GM12878 (cell line): ENCODE measurements around the gene LRRC26. TPM values are rescaled to one million over a fixed set of nuclear protein-coding genes. Genes with fewer than 3 reads are reported as not detected.

Experiments used
- ATAC-seq: fragments of 200-7000 bp; cut with Tn5 transposase; 3 replicates; pipeline ENCODE4 v1.9.1; 2020; ENCODE audit warnings: mild to moderate bottlenecking, moderate library complexity
- BruUV-seq: library from RNA; stranded (reverse); fragments of 400-500 nt; replicated peaks from 2 replicates; lab custom pipeline; 2021; lab: Mats Ljungman, UMichigan
- CTCF ChIA-PET: fragments of 300-600 bp; sonication (Branson Sonifier 250); formaldehyde crosslinking; extraction: SDS; loops from one replicate; lab custom pipeline; 2021; ENCODE audit warnings: inconsistent platforms; lab: Yijun Ruan, JAX
- POLR2A ChIA-PET: fragments of 350-600 bp; formaldehyde crosslinking; extraction: SDS; loops from one replicate; lab custom pipeline; 2021; ENCODE audit warnings: inconsistent platforms; lab: Charles Lee
- RAD21 ChIA-PET: fragments of 300-600 bp; sonication (Branson Sonifier 250); formaldehyde crosslinking; loops from one replicate; lab custom pipeline; 2023; ENCODE audit warnings: antibody characterized with exemption; ENCODE audit not compliant: unreplicated experiment; lab: Charles Lee
- SMC1A ChIA-PET: fragments of 300-600 bp; sonication (Branson Sonifier 250); formaldehyde crosslinking; loops from one replicate; lab custom pipeline; 2023; ENCODE audit not compliant: unreplicated experiment, uncharacterized antibody; lab: Charles Lee
- DNase-seq: peaks from one replicate; pipeline ENCODE4 v3.0.0-alpha.2; 2011; ENCODE audit warnings: low read depth, low spot score
- FAIRE-seq: peaks from 3 replicates; lab custom pipeline; 2011; peaks lifted over from hg19 to GRCh38; lab: Jason Lieb, UNC
- H2AFZ ChIP-seq: 2 replicates; pipeline ENCODE4 v1.6.0; 2011; ENCODE audit warnings: low read depth, low read length, control low read depth; ENCODE audit not compliant: control insufficient read depth
- H3K27ac ChIP-seq: 2 replicates; pipeline ENCODE4 v1.5.1; 2011; ENCODE audit warnings: control low read depth; ENCODE audit not compliant: control insufficient read depth, insufficient read depth
- H3K27me3 ChIP-seq, 2 experiments: replicated peaks in 1 of 2; 2 replicates each; pipeline versions ENCODE4 v1.6.0 to v1.6.1; 2011; ENCODE audit warnings: low read length in 1 of 2; ENCODE audit not compliant: control insufficient read depth in 2 of 2, insufficient read depth in 2 of 2
- H3K36me3 ChIP-seq, 2 experiments: 2 replicates each; pipeline ENCODE4 v1.5.1; 2011; ENCODE audit warnings: low read length in 1 of 2; ENCODE audit not compliant: control insufficient read depth in 2 of 2, insufficient read depth in 2 of 2
- H3K4me1 ChIP-seq: 2 replicates; pipeline ENCODE4 v1.6.1; 2011; ENCODE audit warnings: mild to moderate bottlenecking, low read length, moderate library complexity, mixed read lengths; ENCODE audit not compliant: control insufficient read depth, insufficient read depth
- H3K4me2 ChIP-seq: 2 replicates; pipeline ENCODE4 v1.6.0; 2011; ENCODE audit warnings: control low read depth; ENCODE audit not compliant: control insufficient read depth, insufficient read depth
- H3K4me3 ChIP-seq: fragments of 200-600 bp; sonication (generic); 2 replicates; pipeline ENCODE4 v1.5.1; 2016
- H3K79me2 ChIP-seq: 2 replicates; pipeline ENCODE4 v1.6.0; 2011; ENCODE audit warnings: low read length; ENCODE audit not compliant: control insufficient read depth, insufficient read depth
- H3K9ac ChIP-seq: 2 replicates; pipeline ENCODE4 v1.8.0; 2011; ENCODE audit warnings: low read length, control low read depth, mixed read lengths; ENCODE audit not compliant: control insufficient read depth, insufficient read depth
- H3K9me3 ChIP-seq: replicated peaks from 3 replicates; pipeline ENCODE4 v1.5.1; 2011; ENCODE audit warnings: mild to moderate bottlenecking, low read length; ENCODE audit not compliant: control insufficient read depth, insufficient read depth
- H4K20me1 ChIP-seq: 2 replicates; pipeline ENCODE4 v1.6.0; 2011; ENCODE audit not compliant: control insufficient read depth, insufficient read depth
- ATF7 ChIP-seq: fragments of 450-650 bp; IDR thresholded peaks from 2 replicates; pipeline ENCODE4 v1.6.1; 2016; ENCODE audit warnings: low read depth, mild to moderate bottlenecking
- BACH1 ChIP-seq: fragments of 450-650 bp; IDR thresholded peaks from 2 replicates; pipeline ENCODE4 v1.6.1; 2017; ENCODE audit warnings: mild to moderate bottlenecking, borderline replicate concordance
- HCFC1 ChIP-seq: fragments of 150-350 bp; IDR thresholded peaks from 2 replicates; pipeline ENCODE4 v1.6.1; 2014; ENCODE audit warnings: low read length
- IKZF2 ChIP-seq, 2 experiments: fragments of 450-650 bp; IDR thresholded peaks; 2 replicates each; pipeline ENCODE4 v1.6.1; 2017; ENCODE audit warnings: mild to moderate bottlenecking in 2 of 2, moderate library complexity in 2 of 2
- NFIC ChIP-seq: IDR thresholded peaks from 2 replicates; pipeline ENCODE4 v1.6.1; 2012; ENCODE audit warnings: low read depth, mild to moderate bottlenecking, inconsistent platforms, low read length, moderate library complexity
- RCOR1 ChIP-seq: conservative IDR thresholded peaks from 2 replicates; pipeline ENCODE4 v1.6.1; 2012; ENCODE audit warnings: low read depth, low read length, improper control_type of control experiment
- RUNX3 ChIP-seq: IDR thresholded peaks from 2 replicates; pipeline ENCODE4 v1.6.1; 2012; ENCODE audit warnings: low read length, inconsistent platforms
- YBX1 ChIP-seq: fragments of 450-650 bp; IDR thresholded peaks from 2 replicates; pipeline ENCODE4 v1.6.1; 2016; ENCODE audit warnings: antibody characterized with exemption
- WGBS: methylation state at CpG from one replicate; pipeline ENCODE4 v1.1.6; 2016; ENCODE audit warnings: low lambda C conversion rate; ENCODE audit not compliant: insufficient replicate concordance, insufficient coverage; ENCODE audit errors: missing lambda C conversion rate; 5-methylcytosine and 5-hydroxymethylcytosine counted together
- in situ Hi-C: fragments of 300-500 bp; cut with MboI; formaldehyde crosslinking; loops from 9 replicates; pipeline ENCODE4 v1.14.3; 2018; ENCODE audit warnings: mixed read lengths
- intact Hi-C: fragments of 100-400 bp; cut with micrococcal nuclease; formaldehyde crosslinking; loops from one replicate; pipeline ENCODE4 v1.14.2; 2022; ENCODE audit not compliant: unreplicated experiment
- polyA plus RNA-seq, 11 experiments: library from polyadenylated mRNA; depleted of rRNA in 4 of 11; unstranded in 6 of 11; stranded (reverse) in 5 of 11; fragments of >200 nt; fragmentation: Nextera tagmentation in 4 of 11; fragmentation: Illumina TruSeq in 1 of 11; extraction: Ambion mirVana in 4 of 11; extraction: Trizol in 1 of 11; gene quantifications; 1 replicate in 1 of 11; 2 replicates in 10 of 11; pipeline versions ENCODE4 v1.2.1 to v1.2.3, GENCODE V29; 2011 to 2016; ENCODE audit warnings: inconsistent platforms in 2 of 11, missing spikeins in 2 of 11, low read depth in 1 of 11
- total RNA-seq, 4 experiments: library from RNA; depleted of rRNA in 3 of 4; stranded (reverse); fragments of >200 nt in 3 of 4; fragmentation: Illumina TruSeq in 1 of 4; extraction: Trizol in 1 of 4; gene quantifications; 2 replicates each; pipeline versions ENCODE4 v1.2.1 to v1.2.3, GENCODE V29; 2013 to 2021
- TF ChIP-seq, protein P1 (sequence below): fragments of 450-650 bp; IDR thresholded peaks from 2 replicates; pipeline ENCODE4 v1.6.1; 2017; ENCODE audit warnings: borderline replicate concordance

Gene LRRC26
- total and polyA plus RNA-seq, 10 of the 15 experiments (the other 5 are each of a cell fraction or from before 2014, with no cell fraction given): 0.29 to 0.91 (median 0.64) TPM; not detected in 5

DNA sequence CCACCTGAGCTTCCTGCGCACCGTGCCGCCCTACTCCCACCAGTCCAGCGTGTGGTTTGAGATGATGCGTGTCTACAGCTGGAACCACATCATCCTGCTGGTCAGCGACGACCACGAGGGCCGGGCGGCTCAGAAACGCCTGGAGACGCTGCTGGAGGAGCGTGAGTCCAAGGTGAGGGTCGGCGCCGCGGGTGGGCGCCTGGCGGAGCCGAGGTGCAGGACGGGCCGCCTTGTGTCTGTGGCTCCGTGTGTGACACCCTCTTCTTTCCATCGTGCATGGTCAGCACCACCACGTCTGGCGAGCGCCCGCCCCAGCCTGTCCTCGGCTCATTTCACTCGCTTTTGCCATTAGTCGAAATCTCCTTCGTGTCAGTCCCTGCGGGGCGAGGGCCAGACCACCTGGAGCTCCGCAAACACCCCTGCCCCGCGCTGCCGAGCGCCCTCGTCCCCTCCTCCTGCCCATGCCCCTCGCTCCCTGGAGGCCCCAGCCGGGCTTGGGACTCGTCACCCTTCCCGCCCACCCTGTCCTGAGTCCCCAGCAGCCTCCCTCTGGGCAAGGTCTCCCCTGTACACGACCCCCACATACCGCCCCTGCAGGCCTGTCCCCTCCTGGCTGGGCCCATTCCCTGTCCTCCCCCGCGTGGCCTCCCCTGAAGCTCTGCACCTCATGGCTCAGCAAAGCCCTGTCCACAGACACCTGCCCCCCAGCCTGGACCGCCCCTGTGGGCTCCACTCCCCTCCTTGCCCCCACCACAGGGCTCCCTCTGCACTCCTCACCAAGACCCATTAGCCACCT, 23.9 kb downstream of the LRRC26 start:
- no peak overlapping the region for H3K4me2 ChIP-seq
- H3K36me3 ChIP-seq: no peaks in the 10 kb centered on the region
- TF ChIP-seq NFIC: no peak
- no peak for TF ChIP-seq IKZF2 (IDR thresholded peaks at IDR 0.05)
- TF ChIP-seq, protein P1, sequence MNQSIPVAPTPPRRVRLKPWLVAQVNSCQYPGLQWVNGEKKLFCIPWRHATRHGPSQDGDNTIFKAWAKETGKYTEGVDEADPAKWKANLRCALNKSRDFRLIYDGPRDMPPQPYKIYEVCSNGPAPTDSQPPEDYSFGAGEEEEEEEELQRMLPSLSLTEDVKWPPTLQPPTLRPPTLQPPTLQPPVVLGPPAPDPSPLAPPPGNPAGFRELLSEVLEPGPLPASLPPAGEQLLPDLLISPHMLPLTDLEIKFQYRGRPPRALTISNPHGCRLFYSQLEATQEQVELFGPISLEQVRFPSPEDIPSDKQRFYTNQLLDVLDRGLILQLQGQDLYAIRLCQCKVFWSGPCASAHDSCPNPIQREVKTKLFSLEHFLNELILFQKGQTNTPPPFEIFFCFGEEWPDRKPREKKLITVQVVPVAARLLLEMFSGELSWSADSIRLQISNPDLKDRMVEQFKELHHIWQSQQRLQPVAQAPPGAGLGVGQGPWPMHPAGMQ: no peak
- TF ChIP-seq HCFC1: no peak
- TF ChIP-seq RCOR1: no peak
- no peak for TF ChIP-seq ATF7
- no peak for TF ChIP-seq BACH1
- no peak for TF ChIP-seq RUNX3
- no peak for TF ChIP-seq YBX1
- TF ChIP-seq, all 136 proteins: peak for 0
- Histone ChIP-seq H3K9ac (no peak overlapping the region), H3K27ac (no peak overlapping the region), H3K4me1 (peaks cover 6% of the 10 kb centered on the region; the same call in 1 of the 2 replicates), H3K27me3 (peaks cover 0 to 2% of the 10 kb centered on the region in 2 experiments; a peak in 2 of 4 replicates), H3K79me2 (no peaks in the 10 kb centered on the region), H3K9me3 (no peaks in the 10 kb centered on the region), H4K20me1 (no peaks in the 10 kb centered on the region), H2AFZ (no peak overlapping the region), H3K4me3 (no peak overlapping the region)
- 47% methylated on average over 31 of the region's 49 CpGs for WGBS
- no TSS peak for BruUV-seq
- in situ Hi-C loops (no loop called here), intact Hi-C loops (no loop called here)
- POLR2A ChIA-PET: interaction anchor here (0.5 kb wide), 1 partner anchor 62 kb away, joined by 3 read pairs; no protein-coding TSS in a partner anchor
- ATAC-seq: no peak
- RAD21 ChIA-PET: no interaction called here
- FAIRE-seq: no peak
- SMC1A ChIA-PET: no interaction called here
- CTCF ChIA-PET: no interaction called here
- DNase-seq: no peak
